IMR-90 (cell line): ENCODE results near the gene TADA2A. TPM values are rescaled to one million over a fixed set of nuclear protein-coding genes. Genes with fewer than 3 reads are reported as not detected.

ENCODE experiments used
- ATAC-seq: fragments of 200-7000 bp; cut with Tn5 transposase; 2 replicates; pipeline ENCODE4 v1.9.1; 2020; ENCODE audit warnings: low read depth, mild to moderate bottlenecking, moderate library complexity
- Bru-seq: library from RNA; stranded (reverse); fragments of 400-500 nt; gene quantifications from one replicate; lab custom pipeline; 2021; lab: Mats Ljungman, UMichigan
- BruChase-seq, 2 experiments: library from RNA; stranded (reverse); fragments of 400-500 nt; gene quantifications; one replicate each; lab custom pipeline; 2021; lab: Mats Ljungman, UMichigan
- BruUV-seq: library from RNA; stranded (reverse); fragments of 400-500 nt; replicated peaks from 2 replicates; lab custom pipeline; 2021; lab: Mats Ljungman, UMichigan
- CTCF ChIA-PET: fragments of 300-600 bp; formaldehyde crosslinking; extraction: SDS; loops from one replicate; lab custom pipeline; 2021; ENCODE audit warnings: antibody characterized with exemption; lab: Yijun Ruan, JAX
- POLR2A ChIA-PET: fragments of 300-600 bp; sonication (Branson Sonifier 250); formaldehyde crosslinking; loops from one replicate; lab custom pipeline; 2022; ENCODE audit warnings: antibody characterized with exemption; ENCODE audit not compliant: unreplicated experiment; lab: Charles Lee
- DNase-seq: peaks from one replicate; pipeline ENCODE4 v3.0.0; 2013
- H2AFZ ChIP-seq: replicated peaks from 2 replicates; pipeline ENCODE3; 2013; ENCODE audit warnings: low read length, mild to moderate bottlenecking; ENCODE audit not compliant: poor library complexity
- H2AK5ac ChIP-seq: 2 replicates; pipeline ENCODE4 v1.6.1; 2013; ENCODE audit warnings: low read depth, low read length, inconsistent platforms
- H2AK9ac ChIP-seq: replicated peaks from 2 replicates; pipeline ENCODE3; 2013; ENCODE audit warnings: mild to moderate bottlenecking, low read depth, low read length, moderate library complexity; ENCODE audit not compliant: poor library complexity
- H2BK120ac ChIP-seq: 2 replicates; pipeline ENCODE4 v1.6.1; 2013; ENCODE audit warnings: low read depth, low read length, inconsistent platforms
- H2BK15ac ChIP-seq: 3 replicates; pipeline ENCODE4 v1.6.1; 2013; ENCODE audit warnings: low read depth, low read length, inconsistent platforms
- H2BK20ac ChIP-seq: 2 replicates; pipeline ENCODE4 v1.6.1; 2013; ENCODE audit warnings: low read depth, mild to moderate bottlenecking, inconsistent platforms, low read length, moderate library complexity
- H2BK5ac ChIP-seq: 2 replicates; pipeline ENCODE4 v1.6.1; 2013; ENCODE audit warnings: mild to moderate bottlenecking, low read depth, low read length, inconsistent platforms; ENCODE audit not compliant: poor library complexity, severe bottlenecking
- H3K14ac ChIP-seq: replicated peaks from 2 replicates; pipeline ENCODE4 v1.6.1; 2013; ENCODE audit warnings: low read depth, low read length, inconsistent platforms
- H3K18ac ChIP-seq: 2 replicates; pipeline ENCODE4 v1.6.1; 2013; ENCODE audit warnings: low read depth, low read length, control low read depth
- H3K23ac ChIP-seq: 2 replicates; pipeline ENCODE4 v1.6.1; 2013; ENCODE audit warnings: low read depth, low read length, inconsistent platforms
- H3K27ac ChIP-seq: 2 replicates; pipeline ENCODE4 v1.5.1; 2013; ENCODE audit warnings: mild to moderate bottlenecking, control low read depth, low read length; ENCODE audit not compliant: insufficient read depth
- H3K27me3 ChIP-seq: 2 replicates; pipeline ENCODE4 v1.6.1; 2013; ENCODE audit warnings: low read length; ENCODE audit not compliant: control insufficient read depth, insufficient read depth
- H3K36me3 ChIP-seq: 2 replicates; pipeline ENCODE4 v1.6.1; 2013; ENCODE audit warnings: low read length, mixed read lengths; ENCODE audit not compliant: control insufficient read depth, insufficient read depth
- H3K4ac ChIP-seq: 2 replicates; pipeline ENCODE4 v1.6.1; 2013; ENCODE audit warnings: low read depth, low read length, inconsistent platforms
- H3K4me1 ChIP-seq: 2 replicates; pipeline ENCODE4 v1.6.1; 2013; ENCODE audit warnings: low read length, mixed read lengths; ENCODE audit not compliant: control insufficient read depth, insufficient read depth
- H3K4me2 ChIP-seq: 2 replicates; pipeline ENCODE4 v1.6.1; 2013; ENCODE audit warnings: low read depth, mild to moderate bottlenecking, control low read depth, low read length, moderate library complexity
- H3K4me3 ChIP-seq: 2 replicates; pipeline ENCODE4 v1.5.1; 2013; ENCODE audit warnings: low read depth, mild to moderate bottlenecking, control low read depth, low read length, moderate library complexity; ENCODE audit not compliant: insufficient read depth
- H3K56ac ChIP-seq: 2 replicates; pipeline ENCODE4 v1.6.1; 2013; ENCODE audit warnings: low read length, inconsistent platforms; ENCODE audit not compliant: insufficient read depth; ENCODE audit errors: extremely low read depth
- H3K79me1 ChIP-seq, 2 experiments: 2 replicates each; pipeline ENCODE4 v1.6.1; 2013; ENCODE audit warnings: low read length in 2 of 2, inconsistent platforms in 1 of 2, low read depth in 1 of 2
- H3K9ac ChIP-seq: 2 replicates; pipeline ENCODE4 v1.6.1; 2013; ENCODE audit warnings: low read depth, low read length, control low read depth
- H3K9me1 ChIP-seq: 2 replicates; pipeline ENCODE4 v1.6.1; 2013; ENCODE audit warnings: low read length, inconsistent platforms; ENCODE audit not compliant: insufficient read depth
- H3K9me3 ChIP-seq: 2 replicates; pipeline ENCODE4 v1.6.1; 2013; ENCODE audit warnings: low read length; ENCODE audit not compliant: control insufficient read depth, insufficient read depth
- H4K20me1 ChIP-seq: 2 replicates; pipeline ENCODE4 v1.6.1; 2013; ENCODE audit warnings: low read length, inconsistent platforms; ENCODE audit not compliant: insufficient read depth
- H4K5ac ChIP-seq: 2 replicates; pipeline ENCODE4 v1.6.1; 2013; ENCODE audit warnings: mild to moderate bottlenecking, low read depth, low read length, control low read depth
- H4K8ac ChIP-seq, 2 experiments: 2 replicates each; pipeline ENCODE4 v1.6.1; 2013; ENCODE audit warnings: low read depth in 2 of 2, low read length in 2 of 2, control low read depth in 1 of 2, inconsistent platforms in 1 of 2
- H4K91ac ChIP-seq: 2 replicates; pipeline ENCODE4 v1.6.1; 2013; ENCODE audit warnings: low read depth, low read length, inconsistent platforms; ENCODE audit not compliant: insufficient read depth
- BHLHE40 ChIP-seq: fragments of 150-350 bp; IDR thresholded peaks from 2 replicates; pipeline ENCODE4 v1.6.1; 2016; ENCODE audit warnings: mild to moderate bottlenecking, low read depth, low read length
- CEBPB ChIP-seq: IDR thresholded peaks from 2 replicates; pipeline ENCODE4 v1.6.1; 2012; ENCODE audit warnings: low read depth, low read length, improper control_type of control experiment
- MAZ ChIP-seq: IDR thresholded peaks from 2 replicates; pipeline ENCODE4 v1.6.1; 2012; ENCODE audit warnings: low read depth, mild to moderate bottlenecking, low read length, improper control_type of control experiment, moderate library complexity, borderline replicate concordance
- MXI1 ChIP-seq: IDR thresholded peaks from 2 replicates; pipeline ENCODE4 v1.6.1; 2012; ENCODE audit warnings: low read depth, mild to moderate bottlenecking, low read length, moderate library complexity, borderline replicate concordance
- POLR2A ChIP-seq: IDR thresholded peaks from 2 replicates; pipeline ENCODE4 v1.6.1; 2012; ENCODE audit warnings: mild to moderate bottlenecking, low read depth, low read length
- RCOR1 ChIP-seq: IDR thresholded peaks from 2 replicates; pipeline ENCODE4 v1.6.1; 2012; ENCODE audit warnings: mild to moderate bottlenecking, low read length, improper control_type of control experiment; ENCODE audit not compliant: insufficient replicate concordance
- WGBS, 2 experiments: methylation state at CpG; one replicate each; pipeline versions ENCODE4 v1.1.5 to v1.1.7; 2013; ENCODE audit warnings: missing lambda C conversion rate in 2 of 2; ENCODE audit not compliant: insufficient read length in 1 of 2; ENCODE audit errors: extremely low coverage in 2 of 2; 5-methylcytosine and 5-hydroxymethylcytosine counted together
- dilution Hi-C: fragments of 300-500 bp; cut with HindIII; formaldehyde crosslinking; loops from one replicate; pipeline ENCODE4 v1.14.3; 2018; ENCODE audit warnings: low sequenced_read_pairs; ENCODE audit not compliant: unreplicated experiment
- in situ Hi-C: fragments of 300-500 bp; cut with MboI; formaldehyde crosslinking; loops from 3 replicates; pipeline ENCODE4 v1.14.3; 2019; ENCODE audit warnings: low sequenced_read_pairs, inconsistent platforms, mixed read lengths
- intact Hi-C: fragments of 100-400 bp; cut with micrococcal nuclease; formaldehyde crosslinking; loops from 2 replicates; pipeline ENCODE4 v1.10.0; 2022
- long read RNA-seq: library from polyadenylated mRNA; unstranded; transcript quantifications from one replicate; pipeline ENCODE4 v2.0.0, GENCODE V29; 2021; ENCODE audit not compliant: unreplicated experiment
- polyA plus RNA-seq, 3 experiments: library from polyadenylated mRNA; depleted of rRNA; stranded (reverse); fragments of >200 nt; gene quantifications; 2 replicates each; pipeline ENCODE4 v1.2.3, GENCODE V29; 2012; ENCODE audit warnings: low replicate concordance in 1 of 3
- total RNA-seq: library from RNA; depleted of rRNA; stranded (reverse); fragments of >200 nt; gene quantifications from 2 replicates; pipeline ENCODE4 v1.2.3, GENCODE V29; 2012; rRNA removed

Gene TADA2A, protein sequence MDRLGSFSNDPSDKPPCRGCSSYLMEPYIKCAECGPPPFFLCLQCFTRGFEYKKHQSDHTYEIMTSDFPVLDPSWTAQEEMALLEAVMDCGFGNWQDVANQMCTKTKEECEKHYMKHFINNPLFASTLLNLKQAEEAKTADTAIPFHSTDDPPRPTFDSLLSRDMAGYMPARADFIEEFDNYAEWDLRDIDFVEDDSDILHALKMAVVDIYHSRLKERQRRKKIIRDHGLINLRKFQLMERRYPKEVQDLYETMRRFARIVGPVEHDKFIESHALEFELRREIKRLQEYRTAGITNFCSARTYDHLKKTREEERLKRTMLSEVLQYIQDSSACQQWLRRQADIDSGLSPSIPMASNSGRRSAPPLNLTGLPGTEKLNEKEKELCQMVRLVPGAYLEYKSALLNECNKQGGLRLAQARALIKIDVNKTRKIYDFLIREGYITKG
- 17.2 and 19.7 TPM in 2 replicates for total RNA-seq
- polyA plus RNA-seq (2012; rRNA removed): 9.0 and 13.1 TPM in 2 replicates
- polyA plus RNA-seq (2012; cell fraction: cytosol; rRNA removed): 3.4 and 3.5 TPM in 2 replicates
- polyA plus RNA-seq (2012; cell fraction: nucleus; rRNA removed; ENCODE audit: low replicate concordance): 7.1 and 33.3 TPM in 2 replicates
- Bru-seq, nascent RNA: percentile 70 among the genes with signal in this experiment
- percentile 75 among the genes with signal in this experiment for BruChase-seq, experiment 1, labeled RNA remaining after a 6-hour chase
- percentile 66 among the genes with signal in this experiment for BruChase-seq, experiment 2, labeled RNA remaining after a 2-hour chase
- long read RNA-seq, partial matches to known transcripts: 3 of 5 reads
- long read RNA-seq, other reads (novel, unspliced or antisense): 2 of 5 reads

GRCh38 chr17:37406635-37407461, at the start of gene TADA2A, which contains the start of gene ACACA:
Gene TADA2A, plus strand, starts transcription at chr17:37406886. Its CDS starts 4,480 bp downstream, at chr17:37411366.
Gene ACACA, minus strand, starts transcription at chr17:37406836. Its CDS starts 537 bp downstream, at chr17:37406299.
- peak within 1 kb of the TSS; percentile 66 for H3K4me3 ChIP-seq
- no peaks in the 10 kb centered on the region for H3K9me3 ChIP-seq
- H4K5ac ChIP-seq: peak within 1 kb of the TSS; percentile 82
- peak within 1 kb of the TSS; percentile 72 for H2BK5ac ChIP-seq
- intact Hi-C loops (loop anchor here (2.0 kb wide), 1 partner anchor 84 kb away; no protein-coding TSS in a partner anchor), dilution Hi-C loops (no loop called here), in situ Hi-C loops (no loop called here)
- peak within 1 kb of the TSS; percentile 89 for H4K91ac ChIP-seq
- peak within 1 kb of the TSS; percentile 77 for H3K18ac ChIP-seq
- H3K27me3 ChIP-seq: no peaks in the 10 kb centered on the region
- peak within 1 kb of the TSS; percentile 21; the same call in 1 of the 2 replicates for H2BK20ac ChIP-seq
- peak within 1 kb of the TSS; percentile 18; the same call in 1 of the 3 replicates for H2BK15ac ChIP-seq
- peak within 1 kb of the TSS; percentile 56 for H2BK120ac ChIP-seq
- TF ChIP-seq POLR2A (peak; percentile 81), MAZ (peak; percentile 9; the same call in 1 of the 2 replicates), CEBPB (no peak), BHLHE40 (peak; percentile 61; the same call in 1 of the 2 replicates), MXI1 (peak; percentile 83), RCOR1 (no peak)
- H4K20me1 ChIP-seq: no peaks in the 10 kb centered on the region
- POLR2A ChIA-PET: no interaction called here
- H3K4me2 ChIP-seq: peak within 1 kb of the TSS; percentile 100
- H3K14ac ChIP-seq: peak within 1 kb of the TSS; percentile 97
- peak; percentile 97 for ATAC-seq
- peak within 1 kb of the TSS; percentile 80 for H3K56ac ChIP-seq
- WGBS, 2 experiments: 0% methylated on average over 30 of the region's 98 CpGs; no CpG with 5 or more reads in 1 of the 2 experiments
- peaks cover 10% of the 10 kb centered on the region for H3K9me1 ChIP-seq
- peak within 1 kb of the TSS; percentile 85 for H3K27ac ChIP-seq
- CTCF ChIA-PET: no interaction called here
- peak within 1 kb of the TSS; percentile 93 for H2AK5ac ChIP-seq
- H3K79me1 ChIP-seq: peaks cover 40 to 75% of the 10 kb centered on the region in 2 experiments
- H3K9ac ChIP-seq: peak within 1 kb of the TSS; percentile 94
- peak within 1 kb of the TSS; percentile 98 for H2AK9ac ChIP-seq
- H2AFZ ChIP-seq: peak within 1 kb of the TSS; percentile 93
- H3K23ac ChIP-seq: peak within 1 kb of the TSS; percentile 90
- TSS peak; percentile 77 for BruUV-seq
- peak; percentile 63 for DNase-seq
- peak within 1 kb of the TSS; percentile 97 for H3K4ac ChIP-seq
- H3K4me1 ChIP-seq: no peaks in the 10 kb centered on the region; the same call in 1 of the 2 replicates
- H4K8ac ChIP-seq: peak within 1 kb of the TSS; percentile 77 to 82
- H3K36me3 ChIP-seq: peaks cover 5% of the 10 kb centered on the region
